ENCODE data around the gene UQCC5. TPM values are rescaled to one million over a fixed set of nuclear protein-coding genes. Genes with fewer than 3 reads are reported as not detected.

The UQCC5 gene
- total RNA-seq, 2 donors from 2014 or later: 3.0 to 16.5 TPM

DNA sequence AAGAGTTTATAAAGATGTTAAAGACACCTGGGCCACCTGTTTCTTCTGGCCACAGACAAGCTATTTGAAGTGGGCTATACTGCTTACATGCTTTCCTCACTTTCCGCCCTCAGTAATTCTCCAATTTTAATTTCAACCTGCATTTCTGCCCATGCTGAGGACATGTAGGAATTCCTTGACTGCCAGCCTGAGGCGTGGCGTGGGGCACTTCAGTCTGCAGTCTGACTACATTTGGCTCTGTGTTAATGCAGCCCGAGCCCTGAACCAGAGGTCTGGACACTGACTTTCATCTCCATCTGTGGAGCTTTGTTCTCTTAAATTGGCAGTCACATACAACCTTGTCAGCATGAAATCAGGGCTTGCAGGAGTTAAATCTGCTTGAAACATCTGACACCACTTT, 8.5 kb downstream of the UQCC5 start:
- H3K4me3 ChIP-seq: no peak overlapping the region
- intact Hi-C loops (cut with DNase I): no loop called here
- H3K4me1 ChIP-seq (replicated peaks): peaks cover 4% of the 10 kb centered on the region
- TF ChIP-seq, protein P1, sequence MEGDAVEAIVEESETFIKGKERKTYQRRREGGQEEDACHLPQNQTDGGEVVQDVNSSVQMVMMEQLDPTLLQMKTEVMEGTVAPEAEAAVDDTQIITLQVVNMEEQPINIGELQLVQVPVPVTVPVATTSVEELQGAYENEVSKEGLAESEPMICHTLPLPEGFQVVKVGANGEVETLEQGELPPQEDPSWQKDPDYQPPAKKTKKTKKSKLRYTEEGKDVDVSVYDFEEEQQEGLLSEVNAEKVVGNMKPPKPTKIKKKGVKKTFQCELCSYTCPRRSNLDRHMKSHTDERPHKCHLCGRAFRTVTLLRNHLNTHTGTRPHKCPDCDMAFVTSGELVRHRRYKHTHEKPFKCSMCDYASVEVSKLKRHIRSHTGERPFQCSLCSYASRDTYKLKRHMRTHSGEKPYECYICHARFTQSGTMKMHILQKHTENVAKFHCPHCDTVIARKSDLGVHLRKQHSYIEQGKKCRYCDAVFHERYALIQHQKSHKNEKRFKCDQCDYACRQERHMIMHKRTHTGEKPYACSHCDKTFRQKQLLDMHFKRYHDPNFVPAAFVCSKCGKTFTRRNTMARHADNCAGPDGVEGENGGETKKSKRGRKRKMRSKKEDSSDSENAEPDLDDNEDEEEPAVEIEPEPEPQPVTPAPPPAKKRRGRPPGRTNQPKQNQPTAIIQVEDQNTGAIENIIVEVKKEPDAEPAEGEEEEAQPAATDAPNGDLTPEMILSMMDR (IDR thresholded peaks at IDR 0.05): no peak
- H3K9me3 ChIP-seq: no peaks in the 10 kb centered on the region
- no peak for DNase-seq (ENCODE audit: low spot score)
- 66% methylated on average over 4 of the region's 4 CpGs for WGBS
- H3K27me3 ChIP-seq (replicated peaks; ENCODE audit: insufficient read depth): no peaks in the 10 kb centered on the region
- H3K27ac ChIP-seq: no peak overlapping the region
- H3K36me3 ChIP-seq: no peaks in the 10 kb centered on the region

GRCh38 chr3:52546111-52546901, 9.9 kb downstream of the UQCC5 start:
- Histone ChIP-seq H3K4me1 (replicated peaks) (no peaks in the 10 kb centered on the region), H3K36me3 (no peaks in the 10 kb centered on the region), H3K27me3 (replicated peaks; ENCODE audit: insufficient read depth) (no peaks in the 10 kb centered on the region), H3K27ac (no peak overlapping the region), H3K4me3 (no peak overlapping the region), H3K9me3 (no peaks in the 10 kb centered on the region)
- 73% methylated on average over 3 of the region's 3 CpGs for WGBS
- DNase-seq (ENCODE audit: low spot score): no peak
- intact Hi-C loops (cut with DNase I): no loop called here
- TF ChIP-seq, protein P1 (IDR thresholded peaks at IDR 0.05): no peak
- no peak for TF ChIP-seq POLR2A (IDR thresholded peaks at IDR 0.05)
- no peak for TF ChIP-seq POLR2AphosphoS5 (IDR thresholded peaks at IDR 0.05)

GRCh38 chr3:52547143-52547542, 10.7 kb downstream of the UQCC5 start:
- H3K36me3 ChIP-seq: no peaks in the 10 kb centered on the region
- intact Hi-C loops (cut with DNase I): no loop called here
- TF ChIP-seq, protein P1 (IDR thresholded peaks at IDR 0.05): no peak
- no peak for TF ChIP-seq POLR2AphosphoS5 (IDR thresholded peaks at IDR 0.05)
- no peak for TF ChIP-seq POLR2A (IDR thresholded peaks at IDR 0.05)

DNA sequence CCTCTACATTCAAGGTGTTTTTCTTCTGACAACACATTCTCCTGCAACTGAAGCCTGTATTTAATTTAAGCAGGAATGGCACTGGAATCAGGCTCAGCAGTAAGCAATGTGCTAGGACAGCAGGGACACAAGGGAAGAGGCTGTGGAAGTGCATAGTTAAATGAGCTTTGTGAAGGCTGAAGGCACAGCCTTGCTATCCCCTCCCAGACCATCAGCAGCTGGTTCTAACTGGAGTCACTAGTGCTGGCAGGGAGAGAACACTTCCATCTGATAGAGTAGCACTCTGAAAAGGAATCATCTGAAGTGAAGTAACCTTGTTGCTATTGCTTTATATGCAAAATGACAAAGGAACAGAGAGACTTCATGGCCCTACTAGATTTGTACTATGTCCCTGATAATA, 14.7 kb downstream of the UQCC5 start:
- Histone ChIP-seq H3K27ac (no peak overlapping the region), H3K4me3 (no peak overlapping the region), H3K27me3 (replicated peaks; ENCODE audit: insufficient read depth) (no peaks in the 10 kb centered on the region), H3K9me3 (no peaks in the 10 kb centered on the region), H3K4me1 (replicated peaks) (no peaks in the 10 kb centered on the region), H3K36me3 (peaks cover 0 to 6% of the 10 kb centered on the region in 2 donors)
- DNase-seq (ENCODE audit: low spot score): no peak
- intact Hi-C loops (cut with DNase I): no loop called here
- TF ChIP-seq, protein P1 (IDR thresholded peaks at IDR 0.05): no peak
- no peak for TF ChIP-seq POLR2A (IDR thresholded peaks at IDR 0.05)
- TF ChIP-seq POLR2AphosphoS5 (IDR thresholded peaks at IDR 0.05): no peak

More at GRCh38 chr3:52547143-52547542, 10.7 kb downstream of the UQCC5 start:
- Histone ChIP-seq H3K27ac (no peak overlapping the region), H3K9me3 (no peaks in the 10 kb centered on the region), H3K4me1 (replicated peaks) (no peaks in the 10 kb centered on the region), H3K27me3 (replicated peaks; ENCODE audit: insufficient read depth) (no peaks in the 10 kb centered on the region), H3K4me3 (no peak overlapping the region)
- DNase-seq (ENCODE audit: low spot score): no peak
- 71% methylated on average over 2 of the region's 2 CpGs for WGBS

GRCh38 chr3:52552089-52552488, 15.7 kb downstream of the UQCC5 start:
- Histone ChIP-seq H3K27me3 (replicated peaks; ENCODE audit: insufficient read depth) (no peaks in the 10 kb centered on the region), H3K27ac (no peak overlapping the region), H3K36me3 (peaks cover 0 to 6% of the 10 kb centered on the region in 2 donors), H3K9me3 (no peaks in the 10 kb centered on the region), H3K4me1 (replicated peaks) (no peaks in the 10 kb centered on the region), H3K4me3 (no peak overlapping the region)
- TF ChIP-seq POLR2AphosphoS5 (IDR thresholded peaks at IDR 0.05) (no peak), POLR2A (IDR thresholded peaks at IDR 0.05) (no peak)
- intact Hi-C loops (cut with DNase I): no loop called here
- 65% methylated on average over 3 of the region's 3 CpGs for WGBS
- no peak for DNase-seq (ENCODE audit: low spot score)

Data from prostate gland (tissue), 2 donors.